Activated CD4-positive, alpha-beta T cell treated with anti-CD3 and anti-CD28 coated beads for 36 hours (primary cell): ENCODE data around the gene EPB41L3. TPM values are rescaled to one million over a fixed set of nuclear protein-coding genes. Genes with fewer than 3 reads are reported as not detected.

Experiments used
- ATAC-seq: fragments of 200-7000 bp; cut with Tn5 transposase; one replicate; pipeline ENCODE4 v1.10.0; 2021; ENCODE audit warnings: mild to moderate bottlenecking, moderate library complexity
- CTCF ChIA-PET: fragments of 350-600 bp; sonication (Branson Sonifier 250); formaldehyde crosslinking; loops from one replicate; lab custom pipeline; 2021; ENCODE audit warnings: antibody characterized with exemption; lab: Charles Lee
- POLR2A ChIA-PET: fragments of 350-600 bp; sonication (Branson Sonifier 250); formaldehyde crosslinking; loops from one replicate; lab custom pipeline; 2021; ENCODE audit warnings: antibody characterized with exemption, inconsistent platforms; lab: Charles Lee
- DNase-seq: peaks from one replicate; pipeline ENCODE4 v3.0.0-alpha.2; 2020
- H3K27ac Mint-ChIP-seq: one replicate; pipeline ENCODE4 v1.8.0; 2021; ENCODE audit warnings: mixed read lengths
- H3K27me3 Mint-ChIP-seq: one replicate; pipeline ENCODE4 v1.8.0; 2021; ENCODE audit warnings: mixed read lengths
- H3K36me3 Mint-ChIP-seq: one replicate; pipeline ENCODE4 v1.8.0; 2021; ENCODE audit warnings: low read depth, mixed read lengths
- H3K4me1 Mint-ChIP-seq: one replicate; pipeline ENCODE4 v1.8.0; 2021; ENCODE audit warnings: mixed read lengths
- H3K4me3 Mint-ChIP-seq: one replicate; pipeline ENCODE4 v1.8.0; 2021; ENCODE audit warnings: mild to moderate bottlenecking, moderate library complexity, mixed read lengths
- H3K9me3 Mint-ChIP-seq: one replicate; pipeline ENCODE4 v1.8.0; 2021; ENCODE audit warnings: low read depth, mixed read lengths
- intact Hi-C, 2 experiments: fragments of 100-400 bp; cut with DNase I in 1 of 2; cut with micrococcal nuclease in 1 of 2; formaldehyde crosslinking; loops; one replicate each; pipeline versions ENCODE4 v1.14.2 to v1.15.1; 2022 to 2024; cut with DNase I, micrococcal nuclease
- total RNA-seq, 2 experiments: library from RNA; stranded (reverse); gene quantifications; one replicate each; pipeline ENCODE4 v1.2.3, GENCODE V29; 2021

The EPB41L3 gene
- total RNA-seq, 2 experiments from 2014 or later, result 10.4 to 13.4 TPM

DNA sequence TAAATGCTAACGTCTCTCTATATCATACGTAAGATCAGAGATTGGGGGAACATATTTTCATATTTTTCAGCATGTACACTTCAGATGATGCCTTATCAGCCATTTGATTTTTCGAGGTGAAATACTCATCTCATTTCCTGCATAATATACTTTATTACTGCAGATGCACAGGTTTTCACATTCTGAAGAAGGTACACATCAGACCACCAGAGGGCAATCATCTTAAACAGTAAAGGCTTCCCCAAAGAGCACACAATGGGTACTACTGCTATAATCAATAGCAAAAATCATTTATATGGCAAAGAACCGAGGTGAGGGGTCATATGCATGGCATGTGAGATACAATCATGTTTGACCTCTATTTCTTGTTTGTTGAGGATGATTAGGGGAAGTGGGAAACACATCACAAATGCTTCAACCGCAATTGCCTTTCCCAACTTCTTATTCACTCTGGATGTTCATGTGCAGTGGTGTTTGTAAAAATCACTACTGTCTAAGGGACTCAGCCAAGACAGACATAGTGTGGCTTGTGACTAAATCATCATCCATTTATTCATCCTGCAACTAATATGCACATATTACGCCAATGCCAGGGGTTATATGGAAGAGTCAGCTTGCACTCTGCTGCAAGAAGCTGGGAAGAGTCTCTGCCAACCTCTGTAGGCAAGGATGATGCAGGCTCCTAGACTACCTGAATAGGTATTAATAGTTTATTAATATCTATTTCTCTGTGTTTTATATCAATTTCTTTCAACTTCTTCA is 118.7 kb downstream of the EPB41L3 start:
- no peak overlapping the region for H3K27ac Mint-ChIP-seq

DNA sequence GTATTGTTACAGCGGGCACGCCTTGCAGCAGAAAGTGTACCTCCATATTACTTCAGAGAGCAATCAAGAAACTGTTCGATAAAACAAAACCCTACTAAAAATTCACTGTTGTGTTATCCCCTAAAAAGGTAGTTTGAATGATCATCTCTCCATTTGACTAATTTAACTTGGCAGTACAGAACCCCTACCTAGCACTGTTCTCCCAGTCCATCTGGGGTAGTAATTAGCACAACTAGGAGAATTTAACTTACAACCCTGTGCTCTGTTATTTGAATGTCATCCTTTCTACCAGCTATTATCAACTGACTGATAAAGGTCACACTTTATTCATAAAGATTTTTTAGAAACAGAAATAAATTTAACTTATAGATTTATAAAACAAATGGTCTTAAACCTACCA is 121.2 kb downstream of the EPB41L3 start:
- intact Hi-C loops, result loop anchor here in 1 of 2 experiments (10.0 kb wide), 2 partner anchors 122 to 202 kb away; partner anchors contain the start of gene EPB41L3

More for the DNA sequence above, 118.7 kb downstream of the EPB41L3 start:
- H3K36me3 Mint-ChIP-seq, result no peaks in the 10 kb centered on the region
- DNase-seq (no peak), ATAC-seq (peak; percentile 49)
- peaks cover 4% of the 10 kb centered on the region for H3K4me1 Mint-ChIP-seq
- no peak overlapping the region for H3K4me3 Mint-ChIP-seq
- H3K9me3 Mint-ChIP-seq, result no peaks in the 10 kb centered on the region
- intact Hi-C loops, result loop anchor here (5.0 to 10.0 kb wide), 3 partner anchors 120 to 353 kb away; partner anchors contain the start of gene EPB41L3 (in 1 of the 2)
- ChIA-PET POLR2A (no interaction called here), CTCF (interaction anchor here (0.6 to 0.7 kb wide), 2 partner anchors 21 to 1623 kb away, joined by 3 to 5 read pairs; no protein-coding TSS in a partner anchor)
- peaks cover 2% of the 10 kb centered on the region for H3K27me3 Mint-ChIP-seq

DNA sequence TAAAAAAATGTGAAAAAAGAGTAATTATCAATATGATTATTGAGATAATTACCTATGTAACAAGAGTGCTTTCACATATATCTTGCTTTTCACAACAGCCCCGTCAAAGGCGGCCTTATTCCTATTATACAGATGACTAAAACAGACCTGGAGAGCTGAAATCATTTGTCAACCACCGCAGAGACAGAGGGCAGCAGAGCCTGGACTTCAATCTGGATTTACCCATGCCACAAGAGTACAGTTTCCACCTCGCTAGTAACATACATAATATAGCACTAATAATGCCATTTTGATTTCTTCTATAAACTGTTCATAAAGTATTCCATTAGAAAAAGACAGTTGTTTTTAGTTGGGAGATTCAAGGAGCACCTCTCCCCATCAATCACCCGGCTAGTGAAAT is 121.8 kb downstream of the EPB41L3 start:
- peaks cover 6% of the 10 kb centered on the region for H3K4me1 Mint-ChIP-seq
- POLR2A ChIA-PET, result no interaction called here
- DNase-seq (no peak), ATAC-seq (no peak)
- no peaks in the 10 kb centered on the region for H3K9me3 Mint-ChIP-seq
- H3K27ac Mint-ChIP-seq, result no peak overlapping the region
- H3K36me3 Mint-ChIP-seq, result peaks cover 2% of the 10 kb centered on the region
- peaks cover 2% of the 10 kb centered on the region for H3K27me3 Mint-ChIP-seq
- intact Hi-C loops, result loop anchor here in 1 of 2 experiments (10.0 kb wide), 2 partner anchors 123 to 203 kb away; partner anchors contain the start of gene EPB41L3
- CTCF ChIA-PET, result no interaction called here
- H3K4me3 Mint-ChIP-seq, result no peak overlapping the region

More for the DNA sequence above, 121.2 kb downstream of the EPB41L3 start:
- peaks cover 2% of the 10 kb centered on the region for H3K36me3 Mint-ChIP-seq
- ChIA-PET CTCF (no interaction called here), POLR2A (no interaction called here)
- H3K27ac Mint-ChIP-seq, result no peak overlapping the region
- H3K27me3 Mint-ChIP-seq, result peaks cover 4% of the 10 kb centered on the region
- DNase-seq, result no peak
- peaks cover 4% of the 10 kb centered on the region for H3K4me1 Mint-ChIP-seq
- no peak overlapping the region for H3K4me3 Mint-ChIP-seq
- ATAC-seq, result no peak
- H3K9me3 Mint-ChIP-seq, result no peaks in the 10 kb centered on the region

DNA sequence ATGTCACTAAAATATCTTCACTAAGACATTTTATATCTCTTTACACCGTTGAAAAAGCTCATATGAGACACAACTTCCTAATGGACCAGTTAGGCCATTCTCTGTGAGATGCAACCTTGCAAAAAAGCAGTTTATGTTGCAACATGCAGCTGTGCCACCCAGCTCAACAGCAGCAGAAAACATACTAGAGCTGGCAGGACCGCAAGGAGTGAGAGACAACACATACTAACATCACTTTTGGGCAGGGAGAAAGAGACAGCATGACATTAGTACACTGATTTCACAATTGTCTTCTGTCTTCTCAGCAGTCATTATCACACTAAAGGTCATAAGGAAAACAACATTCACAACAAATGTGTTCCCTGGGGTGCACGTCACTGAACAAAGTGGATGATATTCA is 122.9 kb downstream of the EPB41L3 start:
- H3K36me3 Mint-ChIP-seq, result peaks cover 2% of the 10 kb centered on the region
- intact Hi-C loops, result loop anchor here in 1 of 2 experiments (10.0 kb wide), 2 partner anchors 124 to 204 kb away; partner anchors contain the start of gene EPB41L3
- no peak overlapping the region for H3K4me3 Mint-ChIP-seq
- H3K27ac Mint-ChIP-seq, result no peak overlapping the region
- no peak for DNase-seq
- ChIA-PET POLR2A (no interaction called here), CTCF (interaction anchor here (0.6 to 1.2 kb wide), 3 partner anchors 9 to 372 kb away, joined by 3 read pairs; no protein-coding TSS in a partner anchor)
- H3K9me3 Mint-ChIP-seq, result no peaks in the 10 kb centered on the region
- peaks cover 6% of the 10 kb centered on the region for H3K4me1 Mint-ChIP-seq
- H3K27me3 Mint-ChIP-seq, result peaks cover 2% of the 10 kb centered on the region
- ATAC-seq, result no peak

DNA sequence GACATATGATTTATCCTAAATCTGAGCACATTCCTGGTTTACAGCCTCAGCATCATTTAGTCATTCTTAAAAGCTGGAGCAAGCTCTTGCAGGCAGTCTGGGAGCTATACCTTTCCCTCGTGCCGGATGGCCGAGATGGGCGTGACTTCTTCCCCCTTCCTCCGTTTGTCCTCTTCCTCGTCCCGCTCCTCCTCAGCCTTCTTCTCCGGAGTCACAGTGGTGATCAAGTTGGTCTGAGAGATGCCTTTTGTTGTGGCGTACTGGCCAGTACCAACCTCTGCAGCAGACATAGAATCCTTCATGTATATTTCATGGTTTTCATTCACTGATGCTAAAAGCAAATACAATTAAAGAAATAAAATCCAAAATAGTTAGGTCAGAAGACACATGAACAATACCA is 124.2 kb downstream of the EPB41L3 start:
- intact Hi-C loops, result no loop called here
- Mint-ChIP-seq H3K27me3 (peaks cover 5% of the 10 kb centered on the region), H3K27ac (no peak overlapping the region), H3K36me3 (peaks cover 2% of the 10 kb centered on the region), H3K4me3 (no peak overlapping the region), H3K9me3 (no peaks in the 10 kb centered on the region), H3K4me1 (peaks cover 2% of the 10 kb centered on the region)
- DNase-seq (no peak), ATAC-seq (no peak)
- ChIA-PET POLR2A (no interaction called here), CTCF (no interaction called here)

DNA sequence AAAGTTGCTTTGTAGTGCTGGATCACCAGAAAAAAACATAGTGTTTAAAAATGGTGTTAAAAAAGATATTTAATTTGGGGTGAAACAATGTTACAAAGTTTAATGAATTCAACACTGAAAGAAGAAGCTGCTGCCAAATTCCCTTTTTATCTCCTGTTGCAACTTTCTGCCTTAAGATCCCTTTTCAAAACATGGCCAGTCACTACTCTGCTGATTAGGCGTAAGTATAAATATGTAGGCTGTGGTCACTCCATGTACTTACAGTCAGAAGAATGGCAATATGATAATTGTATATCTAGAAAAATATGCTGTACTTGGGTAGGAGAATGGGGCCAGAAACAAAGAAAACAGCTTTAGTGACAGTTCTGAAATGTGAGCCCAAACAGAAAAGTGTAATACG is 124.8 kb downstream of the EPB41L3 start:
- DNase-seq, result no peak
- Mint-ChIP-seq H3K36me3 (peaks cover 2% of the 10 kb centered on the region), H3K27me3 (peaks cover 5% of the 10 kb centered on the region), H3K4me3 (no peak overlapping the region), H3K27ac (no peak overlapping the region), H3K9me3 (no peaks in the 10 kb centered on the region), H3K4me1 (peaks cover 2% of the 10 kb centered on the region)
- CTCF ChIA-PET, result no interaction called here
- ATAC-seq, result no peak
- POLR2A ChIA-PET, result no interaction called here
- intact Hi-C loops, result no loop called here

DNA sequence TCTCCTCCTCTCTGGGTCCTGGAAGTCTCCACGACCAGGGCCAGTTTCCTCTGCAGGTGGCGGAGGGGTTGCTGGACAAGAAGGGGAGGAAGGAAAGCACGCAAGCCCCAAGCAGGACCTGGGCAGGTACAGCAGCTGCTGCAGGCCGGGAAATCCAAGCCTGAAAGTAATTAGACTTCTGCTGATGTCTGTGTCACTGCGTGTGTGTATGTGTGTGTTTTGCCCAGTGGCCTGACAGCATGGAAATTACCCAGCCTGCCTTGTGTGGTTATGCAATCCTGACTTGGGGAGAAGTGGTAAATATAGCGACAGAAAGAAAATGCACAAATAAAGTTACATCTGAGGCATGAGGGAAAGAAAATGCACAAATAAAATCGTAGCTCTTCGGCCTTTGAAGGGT is 126.5 kb downstream of the EPB41L3 start:
- Mint-ChIP-seq H3K27me3 (peaks cover 5% of the 10 kb centered on the region), H3K4me1 (peaks cover 2% of the 10 kb centered on the region), H3K27ac (no peak overlapping the region), H3K9me3 (no peaks in the 10 kb centered on the region), H3K4me3 (no peak overlapping the region), H3K36me3 (peaks cover 2% of the 10 kb centered on the region)
- ChIA-PET POLR2A (no interaction called here), CTCF (interaction anchor here (0.6 to 1.4 kb wide), 3 partner anchors 14 to 613 kb away, joined by 3 read pairs; no protein-coding TSS in a partner anchor)
- ATAC-seq, result no peak
- DNase-seq, result no peak
- intact Hi-C loops, result no loop called here

DNA sequence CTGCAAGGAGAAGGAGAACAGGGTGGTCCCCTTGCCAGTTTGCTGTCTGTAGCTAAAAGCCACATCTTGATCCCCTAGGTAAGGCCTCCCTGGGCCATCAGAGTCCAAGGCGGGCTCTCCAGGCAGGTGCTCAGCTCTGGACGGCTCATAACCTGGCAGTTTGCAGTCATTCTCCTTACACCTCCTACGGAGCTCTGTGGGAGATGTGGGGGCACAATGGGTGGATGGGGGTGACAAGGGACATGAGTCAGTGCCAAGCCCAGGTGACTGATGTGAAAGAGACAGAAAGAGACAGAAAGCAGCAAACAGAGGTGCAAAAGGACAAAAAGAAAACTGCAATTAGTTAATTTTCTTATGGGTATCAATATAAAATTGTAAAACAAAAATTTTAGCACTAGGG is 127.7 kb downstream of the EPB41L3 start:
- H3K4me1 Mint-ChIP-seq, result peaks cover 2% of the 10 kb centered on the region
- ChIA-PET CTCF (no interaction called here), POLR2A (no interaction called here)
- intact Hi-C loops, result no loop called here
- no peak for ATAC-seq
- H3K9me3 Mint-ChIP-seq, result no peaks in the 10 kb centered on the region
- H3K27me3 Mint-ChIP-seq, result peaks cover 5% of the 10 kb centered on the region
- no peak overlapping the region for H3K4me3 Mint-ChIP-seq
- peaks cover 2% of the 10 kb centered on the region for H3K36me3 Mint-ChIP-seq
- DNase-seq, result no peak
- H3K27ac Mint-ChIP-seq, result no peak overlapping the region

DNA sequence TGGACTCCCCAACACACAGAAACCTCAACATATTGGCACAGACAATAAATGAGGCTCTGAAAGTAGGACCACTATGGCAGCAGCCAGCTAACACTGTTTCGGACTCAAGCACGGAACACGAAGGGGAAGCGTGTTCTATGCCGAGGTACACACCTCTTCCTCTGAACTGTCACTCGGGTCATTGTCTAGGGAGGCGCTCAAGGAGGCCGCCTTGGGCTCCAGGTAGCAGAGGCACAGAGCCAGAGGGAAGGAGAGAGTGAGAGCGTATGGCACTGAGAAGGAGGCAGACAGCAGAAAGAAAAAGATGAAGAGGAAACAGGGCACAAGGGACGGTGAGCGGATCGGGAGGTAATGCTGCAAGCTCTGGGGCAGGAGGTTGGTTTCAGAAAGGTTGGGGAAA is 128.1 kb downstream of the EPB41L3 start:
- H3K27ac Mint-ChIP-seq, result no peak overlapping the region
- peaks cover 2% of the 10 kb centered on the region for H3K36me3 Mint-ChIP-seq
- no peaks in the 10 kb centered on the region for H3K9me3 Mint-ChIP-seq
- peaks cover 5% of the 10 kb centered on the region for H3K27me3 Mint-ChIP-seq
- CTCF ChIA-PET, result no interaction called here
- H3K4me3 Mint-ChIP-seq, result no peak overlapping the region
- no peak for ATAC-seq
- peaks cover 2% of the 10 kb centered on the region for H3K4me1 Mint-ChIP-seq
- intact Hi-C loops, result no loop called here
- POLR2A ChIA-PET, result no interaction called here
- no peak for DNase-seq

DNA sequence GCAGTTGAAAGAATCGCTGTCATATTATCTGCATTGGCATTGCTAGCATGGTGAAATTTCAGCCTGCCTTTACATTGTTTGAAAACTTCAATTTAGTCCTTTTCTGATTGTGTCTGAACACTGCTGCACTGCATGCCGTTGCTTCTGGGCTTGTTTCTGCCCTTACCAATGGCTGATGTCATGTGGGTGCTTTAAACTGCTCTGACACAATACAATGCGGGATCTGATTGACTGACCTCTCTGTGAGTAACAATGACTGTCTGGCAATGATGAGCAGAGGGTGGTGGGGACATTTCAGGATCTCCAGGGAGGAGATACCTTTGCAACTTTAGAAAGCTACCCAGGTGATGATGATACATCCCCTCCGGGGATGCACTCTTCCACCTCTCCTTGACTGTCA is 128.8 kb downstream of the EPB41L3 start:
- Mint-ChIP-seq H3K27me3 (peaks cover 5% of the 10 kb centered on the region), H3K4me1 (peaks cover 2% of the 10 kb centered on the region), H3K9me3 (no peaks in the 10 kb centered on the region), H3K36me3 (peaks cover 2% of the 10 kb centered on the region), H3K27ac (no peak overlapping the region), H3K4me3 (no peak overlapping the region)
- no peak for ATAC-seq
- no peak for DNase-seq
- POLR2A ChIA-PET, result no interaction called here
- CTCF ChIA-PET, result no interaction called here
- intact Hi-C loops, result no loop called here

DNA sequence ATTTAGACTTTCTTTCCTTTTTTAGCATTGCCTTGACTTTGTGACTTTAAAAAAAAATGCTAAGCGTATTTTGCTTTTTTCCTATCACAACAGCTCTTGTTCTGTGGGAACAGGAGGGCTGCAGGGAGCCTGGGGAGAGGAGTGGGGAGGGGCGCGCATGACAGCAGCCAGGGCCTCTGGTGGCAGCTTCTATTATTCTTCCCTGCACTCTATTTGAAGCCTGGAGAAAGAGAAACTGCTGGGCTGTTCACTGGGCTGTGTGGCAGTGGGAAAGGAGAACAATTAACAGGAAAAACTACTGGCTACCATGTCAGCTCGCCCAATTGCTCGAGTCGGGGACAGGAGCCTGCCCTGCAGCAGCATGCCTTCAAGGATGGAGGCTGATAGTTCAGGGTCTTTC is 129.3 kb downstream of the EPB41L3 start:
- DNase-seq, result no peak
- Mint-ChIP-seq H3K27me3 (peaks cover 4% of the 10 kb centered on the region), H3K4me3 (no peak overlapping the region), H3K9me3 (no peaks in the 10 kb centered on the region), H3K27ac (no peak overlapping the region), H3K36me3 (no peaks in the 10 kb centered on the region), H3K4me1 (peaks cover 2% of the 10 kb centered on the region)
- no peak for ATAC-seq
- intact Hi-C loops, result no loop called here
- ChIA-PET CTCF (no interaction called here), POLR2A (no interaction called here)

DNA sequence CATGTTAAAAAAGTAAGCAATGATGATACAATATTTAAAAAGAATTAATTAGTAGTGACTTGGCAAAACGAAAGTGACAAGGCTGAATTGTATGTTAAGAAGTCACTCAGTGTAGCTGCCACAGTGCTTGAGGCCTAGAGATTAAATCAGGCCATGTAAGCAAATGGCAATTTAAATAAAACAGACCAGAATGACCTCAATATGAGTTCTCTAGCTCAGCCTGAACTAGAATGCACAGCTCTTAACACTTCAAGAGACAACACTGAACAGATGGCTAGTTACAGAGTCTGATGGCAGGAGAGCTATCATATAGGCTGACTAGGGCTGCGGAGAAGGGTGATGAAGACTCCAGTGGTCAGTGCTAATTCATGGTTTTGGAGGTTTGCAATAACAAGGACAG is 130.3 kb downstream of the EPB41L3 start:
- CTCF ChIA-PET, result no interaction called here
- no peak overlapping the region for H3K4me3 Mint-ChIP-seq
- POLR2A ChIA-PET, result no interaction called here

More for the DNA sequence above, 130.3 kb downstream of the EPB41L3 start:
- Mint-ChIP-seq H3K36me3 (no peaks in the 10 kb centered on the region), H3K9me3 (no peaks in the 10 kb centered on the region), H3K27me3 (peaks cover 4% of the 10 kb centered on the region), H3K27ac (no peak overlapping the region), H3K4me1 (peaks cover 2% of the 10 kb centered on the region)
- intact Hi-C loops, result no loop called here
- no peak for DNase-seq
- ATAC-seq, result no peak
